Stomach (tissue), 4 donors: ENCODE measurements around the gene PDE3B.

Source experiments
- POLR2A ChIP-seq, 4 donors: fragments of 450-650 bp; IDR thresholded peaks; one replicate each; pipeline ENCODE4 v1.6.1; 2016; ENCODE audit warnings: antibody characterized with exemption in 4 of 4, control low read depth in 2 of 4, mild to moderate bottlenecking in 1 of 4, moderate library complexity in 1 of 4
- POLR2AphosphoS5 ChIP-seq, 3 donors: sonication (generic); formaldehyde crosslinking; IDR thresholded peaks; one replicate each; pipeline ENCODE4 v1.6.1; 2016; ENCODE audit warnings: antibody characterized with exemption in 3 of 3
- TF ChIP-seq, protein P1 (sequence below), 7 experiments: fragments of 450-650 bp in 4 of 7; fragments of 200-600 bp in 3 of 7; sonication (generic) in 3 of 7; IDR thresholded peaks; one replicate each; pipeline ENCODE4 v1.5.1; 2016 to 2019; ENCODE audit warnings: antibody characterized with exemption in 7 of 7, control low read depth in 2 of 7, mild to moderate bottlenecking in 1 of 7

DNA sequence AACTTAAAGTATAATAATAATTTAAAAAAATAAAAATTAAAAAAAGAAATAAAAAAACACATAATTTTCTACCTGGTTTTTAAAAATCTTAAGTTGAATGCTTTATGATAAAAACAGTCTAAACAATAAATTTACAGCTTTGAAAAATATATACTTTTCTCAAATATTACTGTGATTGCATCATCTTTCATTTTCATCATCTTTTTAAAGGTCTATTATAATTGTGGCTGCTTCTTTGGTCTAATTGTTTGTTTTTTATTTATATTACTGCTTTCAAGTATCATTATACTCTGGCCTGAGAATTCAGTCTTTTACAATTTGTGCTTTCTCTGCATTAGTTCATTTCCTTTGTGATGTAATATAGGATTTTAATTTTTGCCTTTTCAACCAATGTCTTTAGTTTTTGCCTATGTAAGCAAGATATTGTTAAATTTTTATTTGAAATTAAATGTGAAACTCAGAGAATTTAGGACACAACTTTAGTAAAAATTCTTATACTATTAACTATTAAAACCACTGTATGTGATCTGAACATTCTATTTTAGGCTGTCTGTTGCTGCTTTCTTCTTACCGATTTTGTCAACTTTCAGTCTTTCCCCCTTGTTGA is 241.2 kb downstream of the PDE3B start:
- TF ChIP-seq, protein P1, sequence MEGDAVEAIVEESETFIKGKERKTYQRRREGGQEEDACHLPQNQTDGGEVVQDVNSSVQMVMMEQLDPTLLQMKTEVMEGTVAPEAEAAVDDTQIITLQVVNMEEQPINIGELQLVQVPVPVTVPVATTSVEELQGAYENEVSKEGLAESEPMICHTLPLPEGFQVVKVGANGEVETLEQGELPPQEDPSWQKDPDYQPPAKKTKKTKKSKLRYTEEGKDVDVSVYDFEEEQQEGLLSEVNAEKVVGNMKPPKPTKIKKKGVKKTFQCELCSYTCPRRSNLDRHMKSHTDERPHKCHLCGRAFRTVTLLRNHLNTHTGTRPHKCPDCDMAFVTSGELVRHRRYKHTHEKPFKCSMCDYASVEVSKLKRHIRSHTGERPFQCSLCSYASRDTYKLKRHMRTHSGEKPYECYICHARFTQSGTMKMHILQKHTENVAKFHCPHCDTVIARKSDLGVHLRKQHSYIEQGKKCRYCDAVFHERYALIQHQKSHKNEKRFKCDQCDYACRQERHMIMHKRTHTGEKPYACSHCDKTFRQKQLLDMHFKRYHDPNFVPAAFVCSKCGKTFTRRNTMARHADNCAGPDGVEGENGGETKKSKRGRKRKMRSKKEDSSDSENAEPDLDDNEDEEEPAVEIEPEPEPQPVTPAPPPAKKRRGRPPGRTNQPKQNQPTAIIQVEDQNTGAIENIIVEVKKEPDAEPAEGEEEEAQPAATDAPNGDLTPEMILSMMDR (IDR thresholded peaks at IDR 0.05) = no peak
- TF ChIP-seq POLR2AphosphoS5 (IDR thresholded peaks at IDR 0.05) (no peak), POLR2A (IDR thresholded peaks at IDR 0.05) (no peak)
